Neutrophil (primary cell): ENCODE data around the gene CACNG5.

Experiments used
- H3K27ac ChIP-seq: fragments of 200-600 bp; sonication (generic); 2 replicates; pipeline ENCODE4 v1.5.1; 2016; ENCODE audit warnings: mild to moderate bottlenecking, moderate library complexity
- H3K27me3 ChIP-seq: fragments of 200-600 bp; sonication (generic); 2 replicates; pipeline ENCODE4 v1.6.0; 2016; ENCODE audit warnings: mild to moderate bottlenecking
- H3K36me3 ChIP-seq: fragments of 200-600 bp; sonication (generic); 2 replicates; pipeline ENCODE4 v1.5.1; 2017
- H3K4me1 ChIP-seq, 2 experiments: fragments of 200-600 bp in 1 of 2; sonication (generic) in 1 of 2; 1 replicate in 1 of 2; 2 replicates in 1 of 2; pipeline versions ENCODE4 v1.5.1 to v1.6.1; 2013 to 2016; ENCODE audit warnings: low read depth in 1 of 2, low read length in 1 of 2, mild to moderate bottlenecking in 1 of 2, moderate library complexity in 1 of 2; ENCODE audit not compliant: control insufficient read depth in 1 of 2, insufficient read depth in 1 of 2
- H3K4me3 ChIP-seq, 2 experiments: fragments of 200-600 bp in 1 of 2; sonication (generic) in 1 of 2; 1 replicate in 1 of 2; 2 replicates in 1 of 2; pipeline ENCODE4 v1.5.1; 2013 to 2016; ENCODE audit warnings: low read depth in 1 of 2, low read length in 1 of 2, mild to moderate bottlenecking in 1 of 2, moderate library complexity in 1 of 2
- H3K9me3 ChIP-seq: fragments of 200-600 bp; sonication (generic); 2 replicates; pipeline ENCODE4 v1.5.1; 2016
- CTCF ChIP-seq: fragments of 200-600 bp; sonication (generic); IDR thresholded peaks from 2 replicates; pipeline ENCODE4 v1.5.1; 2016; ENCODE audit warnings: antibody characterized with exemption

Gene CACNG5

DNA sequence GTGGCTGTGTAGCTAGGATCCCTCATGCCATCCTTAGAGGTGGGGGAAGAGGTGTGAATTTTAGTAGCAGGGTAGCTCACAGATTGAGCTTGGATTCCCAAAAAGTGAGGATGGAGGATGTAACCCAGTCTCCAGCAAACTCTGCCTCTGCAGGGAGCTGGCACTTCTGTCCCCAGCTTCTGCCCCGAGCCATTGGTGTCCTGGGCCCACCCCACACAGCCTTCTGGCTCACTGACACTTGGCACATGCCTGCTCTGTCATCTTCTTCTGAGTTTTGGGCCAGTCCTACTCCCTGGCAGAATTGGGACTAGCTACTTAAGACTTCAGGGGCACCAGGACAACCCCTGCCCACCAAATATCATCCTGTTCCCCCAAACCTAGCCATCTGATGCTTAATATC lies 2.3 kb downstream of the CACNG5 start:
- TF ChIP-seq CTCF = no peak
- H3K27me3 ChIP-seq = peaks cover 71% of the 10 kb centered on the region
- no peaks in the 10 kb centered on the region for H3K9me3 ChIP-seq
- H3K27ac ChIP-seq = no peak overlapping the region
- no peaks in the 10 kb centered on the region for H3K4me1 ChIP-seq
- H3K36me3 ChIP-seq = no peaks in the 10 kb centered on the region
- H3K4me3 ChIP-seq = no peak overlapping the region

DNA sequence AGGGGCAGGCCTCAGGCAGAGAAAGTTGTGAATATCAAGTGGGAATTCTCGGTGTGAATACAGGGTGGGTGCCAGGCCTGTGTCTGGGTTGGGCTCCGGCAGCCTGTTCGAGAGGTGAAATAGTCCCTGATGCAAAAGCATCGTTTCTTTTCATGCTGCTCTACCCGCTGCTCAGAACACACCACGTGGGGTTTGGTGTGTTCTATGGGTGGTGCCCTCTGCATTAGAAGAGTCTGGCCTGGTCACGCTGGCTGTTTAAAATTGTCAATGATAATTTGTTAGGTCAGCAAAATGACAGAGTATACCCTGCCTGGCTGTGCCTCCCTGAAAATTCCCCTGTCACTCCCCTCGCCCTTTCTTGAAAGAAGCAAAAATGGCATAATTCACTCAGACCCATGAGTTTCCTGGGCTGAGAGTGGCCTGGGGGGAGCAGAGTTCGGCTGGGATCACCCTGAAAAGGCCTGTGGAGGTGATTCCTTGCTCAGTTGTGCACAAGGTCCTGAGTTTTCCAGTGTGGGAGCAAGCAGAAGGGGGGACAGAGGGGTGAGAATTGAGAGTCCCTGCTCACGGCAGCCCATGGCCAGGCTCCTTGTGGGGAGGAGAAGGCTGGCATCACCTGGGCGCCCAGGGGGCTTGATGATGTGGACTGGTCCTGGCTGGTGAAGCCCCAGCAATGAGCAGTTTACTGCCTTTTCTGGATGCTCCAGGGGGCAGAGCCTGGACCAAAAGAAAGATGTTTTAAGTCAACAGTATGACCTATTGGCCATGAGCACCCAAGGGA lies 3.2 kb downstream of the CACNG5 start:
- Histone ChIP-seq H3K4me1 (no peaks in the 10 kb centered on the region), H3K4me3 (no peak overlapping the region), H3K9me3 (no peaks in the 10 kb centered on the region), H3K36me3 (no peaks in the 10 kb centered on the region), H3K27me3 (peaks cover 66% of the 10 kb centered on the region), H3K27ac (no peak overlapping the region)
- TF ChIP-seq CTCF = no peak

DNA sequence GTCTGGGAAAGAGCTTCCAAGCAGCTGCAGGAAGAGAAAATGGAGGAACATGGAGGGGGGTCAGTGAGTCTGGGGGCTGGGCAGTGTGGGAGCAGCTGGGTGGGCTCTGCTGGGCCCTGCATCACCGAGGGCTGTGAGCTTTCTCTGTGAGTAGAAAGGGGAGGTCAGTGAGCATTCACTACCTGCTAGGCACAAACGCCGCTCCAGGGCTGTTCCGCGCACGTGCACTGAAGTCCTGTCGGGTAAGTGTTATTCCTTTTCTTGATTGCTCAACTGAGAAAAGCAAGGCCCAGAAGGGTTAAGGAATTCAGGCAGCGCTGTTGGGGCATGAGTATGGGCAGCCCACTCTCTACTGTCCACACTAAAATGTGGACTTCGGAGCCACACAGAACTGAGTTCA lies 4.7 kb downstream of the CACNG5 start:
- no peaks in the 10 kb centered on the region for H3K9me3 ChIP-seq
- H3K27me3 ChIP-seq = peaks cover 51% of the 10 kb centered on the region
- H3K4me3 ChIP-seq = no peak overlapping the region
- no peak overlapping the region for H3K27ac ChIP-seq
- no peaks in the 10 kb centered on the region for H3K4me1 ChIP-seq
- TF ChIP-seq CTCF = no peak
- no peaks in the 10 kb centered on the region for H3K36me3 ChIP-seq

- no peaks in the 10 kb centered on the region for H3K36me3 ChIP-seq
- H3K4me1 ChIP-seq = no peaks in the 10 kb centered on the region
- TF ChIP-seq CTCF = no peak
- H3K27me3 ChIP-seq = peaks cover 46% of the 10 kb centered on the region
- H3K27ac ChIP-seq = no peak overlapping the region
- H3K9me3 ChIP-seq = no peaks in the 10 kb centered on the region
- no peak overlapping the region for H3K4me3 ChIP-seq
These were observed 5.1 kb downstream of the CACNG5 start for GRCh38 chr17:66840061-66840460.

DNA sequence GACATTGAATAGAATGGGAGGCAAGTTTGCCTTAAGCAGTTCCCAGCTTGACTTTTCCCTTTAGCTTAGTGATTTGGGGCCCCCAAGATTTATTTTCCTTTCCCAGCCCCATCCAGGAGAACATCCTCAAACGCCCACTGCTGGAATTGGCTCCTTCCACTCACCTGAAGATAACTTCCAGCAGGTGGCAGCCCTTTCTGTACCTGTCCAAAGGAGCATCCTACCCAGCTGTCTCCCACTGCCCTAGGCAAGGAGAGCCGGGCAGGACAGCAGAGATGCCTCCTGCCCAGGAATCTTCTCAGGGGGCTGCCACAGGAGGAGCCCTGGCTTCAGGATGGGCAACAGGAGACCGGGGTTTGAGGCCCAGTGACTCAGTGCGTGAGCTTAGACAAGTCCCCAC lies 6.4 kb downstream of the CACNG5 start:
- H3K4me3 ChIP-seq = no peak overlapping the region
- no peak for TF ChIP-seq CTCF
- H3K27me3 ChIP-seq = peaks cover 34% of the 10 kb centered on the region
- H3K4me1 ChIP-seq = no peaks in the 10 kb centered on the region
- no peaks in the 10 kb centered on the region for H3K9me3 ChIP-seq
- H3K27ac ChIP-seq = no peak overlapping the region
- H3K36me3 ChIP-seq = no peaks in the 10 kb centered on the region
